MCF 10A (cell line): ENCODE data around the gene TREX2. TPM values are rescaled to one million over a fixed set of nuclear protein-coding genes. Genes with fewer than 3 reads are reported as not detected.

Experiments
- BruUV-seq: library from RNA; stranded (reverse); fragments of 400-500 nt; replicated peaks from 2 replicates; lab custom pipeline; 2021; lab: Mats Ljungman, UMichigan
- CTCF ChIA-PET: fragments of 300-600 bp; sonication (Branson Sonifier 250); formaldehyde crosslinking; extraction: SDS; loops from one replicate; lab custom pipeline; 2021; ENCODE audit warnings: antibody characterized with exemption, inconsistent platforms; lab: Yijun Ruan, JAX
- POLR2A ChIA-PET: fragments of 300-600, 350-650 bp; sonication (Branson Sonifier 250); formaldehyde crosslinking; extraction: SDS; loops from one replicate; lab custom pipeline; 2020; ENCODE audit warnings: antibody characterized with exemption, inconsistent platforms; lab: Yijun Ruan, JAX
- DNase-seq: peaks from one replicate; pipeline ENCODE4 v3.0.0-alpha.2; 2018; ENCODE audit not compliant: unreplicated experiment
- H3K27ac Mint-ChIP-seq: one replicate; pipeline ENCODE4 v1.8.0; 2022; ENCODE audit warnings: mild to moderate bottlenecking, low read depth, mixed read lengths; ENCODE audit not compliant: unreplicated experiment
- H3K27me3 Mint-ChIP-seq: one replicate; pipeline ENCODE4 v1.8.0; 2022; ENCODE audit warnings: mixed read lengths; ENCODE audit not compliant: insufficient read depth, unreplicated experiment
- H3K36me3 Mint-ChIP-seq: one replicate; pipeline ENCODE4 v1.8.0; 2022; ENCODE audit warnings: mild to moderate bottlenecking, moderate library complexity, mixed read lengths; ENCODE audit not compliant: insufficient read depth, unreplicated experiment
- H3K4me1 Mint-ChIP-seq: one replicate; pipeline ENCODE4 v1.8.0; 2022; ENCODE audit warnings: mixed read lengths; ENCODE audit not compliant: insufficient read depth, unreplicated experiment
- H3K4me3 Mint-ChIP-seq: one replicate; pipeline ENCODE4 v1.8.0; 2022; ENCODE audit warnings: mild to moderate bottlenecking, moderate library complexity, mixed read lengths; ENCODE audit not compliant: unreplicated experiment
- H3K9me3 Mint-ChIP-seq: one replicate; pipeline ENCODE4 v1.8.0; 2022; ENCODE audit warnings: mixed read lengths; ENCODE audit not compliant: unreplicated experiment
- intact Hi-C: fragments of 100-400 bp; cut with micrococcal nuclease; formaldehyde crosslinking; loops from 2 replicates; pipeline ENCODE4 v1.14.1; 2022
- total RNA-seq: library from RNA; stranded (reverse); gene quantifications from 2 replicates; pipeline ENCODE4 v1.2.3, GENCODE V29; 2022
- TF ChIP-seq, protein P1 (sequence below): fragments of 200-600 bp; IDR thresholded peaks from one replicate; pipeline ENCODE4 v1.8.0; 2022; ENCODE audit warnings: antibody characterized with exemption, mild to moderate bottlenecking; ENCODE audit not compliant: unreplicated experiment

Gene TREX2
- total RNA-seq, 1 experiment from 2014 or later = 0.75 TPM

DNA sequence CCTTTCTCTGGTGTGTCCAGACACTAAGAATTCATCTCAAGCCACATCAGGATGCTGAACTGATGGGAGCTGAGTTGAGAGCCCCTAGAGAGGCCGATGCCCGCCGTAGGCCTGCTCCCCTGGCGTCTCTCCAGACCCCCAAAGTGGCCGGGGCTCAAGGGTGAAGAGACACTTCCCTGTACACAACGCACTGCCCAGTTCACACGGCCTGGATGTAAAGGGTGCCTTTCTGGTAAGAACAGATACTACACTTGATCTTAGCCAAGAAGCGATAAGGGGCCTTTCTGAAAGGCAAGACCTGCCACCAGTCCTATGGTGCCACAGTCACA lies 5.1 kb upstream of the TREX2 start:
- Mint-ChIP-seq H3K4me1 (no peaks in the 10 kb centered on the region), H3K27me3 (no peaks in the 10 kb centered on the region), H3K4me3 (no peak overlapping the region), H3K9me3 (no peaks in the 10 kb centered on the region), H3K36me3 (peaks cover 8% of the 10 kb centered on the region), H3K27ac (no peak overlapping the region)
- DNase-seq = no peak
- BruUV-seq = no TSS peak
- CTCF ChIA-PET = interaction anchor here (1.5 kb wide), 1 partner anchor 10 kb away, joined by 5 read pairs; no protein-coding TSS in a partner anchor
- POLR2A ChIA-PET = no interaction called here
- intact Hi-C loops = no loop called here
- TF ChIP-seq, protein P1, sequence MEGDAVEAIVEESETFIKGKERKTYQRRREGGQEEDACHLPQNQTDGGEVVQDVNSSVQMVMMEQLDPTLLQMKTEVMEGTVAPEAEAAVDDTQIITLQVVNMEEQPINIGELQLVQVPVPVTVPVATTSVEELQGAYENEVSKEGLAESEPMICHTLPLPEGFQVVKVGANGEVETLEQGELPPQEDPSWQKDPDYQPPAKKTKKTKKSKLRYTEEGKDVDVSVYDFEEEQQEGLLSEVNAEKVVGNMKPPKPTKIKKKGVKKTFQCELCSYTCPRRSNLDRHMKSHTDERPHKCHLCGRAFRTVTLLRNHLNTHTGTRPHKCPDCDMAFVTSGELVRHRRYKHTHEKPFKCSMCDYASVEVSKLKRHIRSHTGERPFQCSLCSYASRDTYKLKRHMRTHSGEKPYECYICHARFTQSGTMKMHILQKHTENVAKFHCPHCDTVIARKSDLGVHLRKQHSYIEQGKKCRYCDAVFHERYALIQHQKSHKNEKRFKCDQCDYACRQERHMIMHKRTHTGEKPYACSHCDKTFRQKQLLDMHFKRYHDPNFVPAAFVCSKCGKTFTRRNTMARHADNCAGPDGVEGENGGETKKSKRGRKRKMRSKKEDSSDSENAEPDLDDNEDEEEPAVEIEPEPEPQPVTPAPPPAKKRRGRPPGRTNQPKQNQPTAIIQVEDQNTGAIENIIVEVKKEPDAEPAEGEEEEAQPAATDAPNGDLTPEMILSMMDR = no peak

DNA sequence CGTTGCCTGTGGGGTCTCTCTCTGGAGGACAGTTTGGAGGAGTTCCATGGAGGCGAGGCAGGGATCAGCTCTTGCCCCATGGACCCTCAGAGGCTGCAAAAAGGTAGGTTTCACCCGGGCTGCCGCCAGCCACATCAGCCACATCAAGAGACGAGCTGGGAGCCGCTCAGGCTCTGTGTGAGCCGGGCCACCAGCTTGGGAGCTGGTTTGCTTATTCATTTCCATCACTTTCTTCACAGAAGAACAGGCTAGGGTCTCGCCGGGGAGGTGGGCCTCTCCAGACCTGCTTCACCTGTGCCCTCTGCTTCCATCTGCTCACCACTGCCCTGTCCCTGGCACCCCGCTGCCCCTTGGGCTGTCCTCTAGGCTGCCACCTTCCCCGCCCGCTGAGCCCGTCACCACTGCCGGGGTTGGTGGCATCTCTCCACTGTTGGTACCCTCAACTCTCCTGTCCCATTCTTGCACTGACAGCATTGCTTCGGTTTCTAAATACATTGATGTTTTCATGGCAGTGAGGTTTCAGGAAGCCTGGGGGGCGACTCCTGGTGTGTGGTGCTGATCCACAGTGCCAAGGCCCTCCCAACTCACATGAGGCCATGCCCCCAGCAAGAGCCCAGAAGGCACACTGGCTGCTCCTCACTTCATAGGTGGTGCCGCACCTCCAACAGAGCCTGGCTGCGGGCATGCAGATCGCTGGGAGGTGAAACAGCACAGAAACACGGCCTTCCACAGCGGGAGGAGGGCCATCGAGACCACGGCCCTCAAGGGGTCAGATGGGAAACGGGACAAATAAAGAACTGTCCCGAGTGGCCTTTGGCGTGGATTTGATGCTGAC lies 4.5 kb upstream of the TREX2 start:
- TF ChIP-seq, protein P1 = no peak
- Mint-ChIP-seq H3K27ac (no peak overlapping the region), H3K4me1 (no peaks in the 10 kb centered on the region), H3K27me3 (no peaks in the 10 kb centered on the region), H3K4me3 (no peak overlapping the region), H3K36me3 (peaks cover 8% of the 10 kb centered on the region), H3K9me3 (no peaks in the 10 kb centered on the region)
- ChIA-PET POLR2A (no interaction called here), CTCF (interaction anchor here (1.5 kb wide), 1 partner anchor 11 kb away, joined by 5 read pairs; no protein-coding TSS in a partner anchor)
- no TSS peak for BruUV-seq
- intact Hi-C loops = no loop called here
- DNase-seq = no peak

DNA sequence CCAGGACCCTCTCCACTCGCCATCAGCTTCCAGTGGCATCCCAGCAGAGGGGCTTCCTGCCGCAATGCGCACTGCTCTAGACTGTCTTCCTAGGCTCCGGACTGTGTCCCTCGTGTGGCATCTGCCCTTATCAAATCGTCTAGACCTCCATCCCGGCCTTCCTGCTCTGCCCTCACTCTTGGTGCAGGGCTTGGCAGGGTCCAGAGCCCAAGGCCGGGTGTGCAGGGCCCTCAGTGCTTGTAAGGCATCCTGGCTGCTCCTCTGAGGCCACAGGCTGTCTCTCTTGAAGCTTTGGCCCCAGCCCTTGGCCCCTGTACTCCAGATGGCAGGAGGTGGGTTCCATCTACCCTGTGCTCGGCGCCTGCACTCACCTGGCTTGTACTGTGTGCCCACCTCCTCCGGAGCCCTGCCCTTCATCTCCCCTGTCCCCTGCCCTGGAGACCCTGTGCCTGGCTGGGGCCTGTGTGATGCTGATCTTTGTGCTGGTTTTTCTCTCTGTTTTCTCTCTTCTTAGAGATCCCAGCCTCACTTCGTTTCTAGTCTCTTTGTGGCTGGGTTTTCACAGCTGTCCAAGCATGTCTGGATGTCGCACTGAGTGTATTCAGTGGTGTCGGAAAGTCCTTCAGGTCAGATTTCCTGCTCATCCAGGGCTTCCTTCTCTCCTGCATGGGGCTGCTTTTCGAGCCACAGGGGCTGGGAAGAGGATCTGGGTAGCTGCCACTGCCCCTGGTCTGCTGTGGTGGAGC lies 3.7 kb upstream of the TREX2 start:
- Mint-ChIP-seq H3K27me3 (no peaks in the 10 kb centered on the region), H3K4me3 (no peak overlapping the region), H3K9me3 (no peaks in the 10 kb centered on the region), H3K4me1 (no peaks in the 10 kb centered on the region), H3K27ac (no peak overlapping the region), H3K36me3 (peaks cover 8% of the 10 kb centered on the region)
- POLR2A ChIA-PET = no interaction called here
- intact Hi-C loops = no loop called here
- DNase-seq = no peak
- no TSS peak for BruUV-seq
- CTCF ChIA-PET = no interaction called here
- TF ChIP-seq, protein P1 = no peak
